GM12865 (cell line): ENCODE data around the gene ERFL.

Experiments
- DNase-seq: peaks from one replicate; pipeline ENCODE4 v3.0.0; 2010; ENCODE audit warnings: low read depth
- H3K4me3 ChIP-seq: 2 replicates; pipeline ENCODE4 v1.5.1; 2011; ENCODE audit warnings: mild to moderate bottlenecking, low read depth, low read length, control low read depth
- TF ChIP-seq, protein P1 (sequence below): IDR thresholded peaks from 2 replicates; pipeline ENCODE4 v1.5.1; 2011; ENCODE audit warnings: low read length, control low read depth, low read depth, inconsistent platforms; ENCODE audit not compliant: insufficient read depth; ENCODE audit errors: missing control alignments

The ERFL gene

DNA sequence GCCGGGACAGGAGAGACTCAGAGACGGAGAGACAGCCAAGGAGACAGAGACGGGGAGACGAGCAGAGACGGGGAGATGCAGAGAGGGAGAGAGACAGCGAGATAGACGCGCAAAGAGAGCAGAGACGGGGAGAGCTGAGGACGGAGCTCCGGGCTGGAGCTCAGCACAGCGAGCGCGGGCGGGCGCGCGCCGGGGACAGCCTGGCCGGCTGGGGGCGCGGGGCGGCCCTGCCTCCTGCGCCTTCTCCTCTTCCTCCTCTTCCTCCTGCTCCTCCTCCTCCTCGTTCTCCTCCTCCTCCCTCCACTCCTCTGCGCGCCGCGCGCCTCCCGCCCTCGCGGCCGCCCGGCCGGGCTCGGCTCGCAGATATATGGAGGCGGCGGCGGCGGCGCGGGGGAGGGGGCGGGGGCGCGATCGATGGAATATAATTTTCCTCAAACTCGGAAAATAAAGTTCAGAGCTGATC is at the start of gene ERFL:
TSS of gene ERFL (minus strand) at position 229 of the 463 bp plus-strand sequence. CDS start 15,530 bp downstream, outside the sequence.
- no peak for DNase-seq
- H3K4me3 ChIP-seq: peak within 1 kb of the TSS; percentile 42
- TF ChIP-seq, protein P1, sequence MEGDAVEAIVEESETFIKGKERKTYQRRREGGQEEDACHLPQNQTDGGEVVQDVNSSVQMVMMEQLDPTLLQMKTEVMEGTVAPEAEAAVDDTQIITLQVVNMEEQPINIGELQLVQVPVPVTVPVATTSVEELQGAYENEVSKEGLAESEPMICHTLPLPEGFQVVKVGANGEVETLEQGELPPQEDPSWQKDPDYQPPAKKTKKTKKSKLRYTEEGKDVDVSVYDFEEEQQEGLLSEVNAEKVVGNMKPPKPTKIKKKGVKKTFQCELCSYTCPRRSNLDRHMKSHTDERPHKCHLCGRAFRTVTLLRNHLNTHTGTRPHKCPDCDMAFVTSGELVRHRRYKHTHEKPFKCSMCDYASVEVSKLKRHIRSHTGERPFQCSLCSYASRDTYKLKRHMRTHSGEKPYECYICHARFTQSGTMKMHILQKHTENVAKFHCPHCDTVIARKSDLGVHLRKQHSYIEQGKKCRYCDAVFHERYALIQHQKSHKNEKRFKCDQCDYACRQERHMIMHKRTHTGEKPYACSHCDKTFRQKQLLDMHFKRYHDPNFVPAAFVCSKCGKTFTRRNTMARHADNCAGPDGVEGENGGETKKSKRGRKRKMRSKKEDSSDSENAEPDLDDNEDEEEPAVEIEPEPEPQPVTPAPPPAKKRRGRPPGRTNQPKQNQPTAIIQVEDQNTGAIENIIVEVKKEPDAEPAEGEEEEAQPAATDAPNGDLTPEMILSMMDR: no peak

DNA sequence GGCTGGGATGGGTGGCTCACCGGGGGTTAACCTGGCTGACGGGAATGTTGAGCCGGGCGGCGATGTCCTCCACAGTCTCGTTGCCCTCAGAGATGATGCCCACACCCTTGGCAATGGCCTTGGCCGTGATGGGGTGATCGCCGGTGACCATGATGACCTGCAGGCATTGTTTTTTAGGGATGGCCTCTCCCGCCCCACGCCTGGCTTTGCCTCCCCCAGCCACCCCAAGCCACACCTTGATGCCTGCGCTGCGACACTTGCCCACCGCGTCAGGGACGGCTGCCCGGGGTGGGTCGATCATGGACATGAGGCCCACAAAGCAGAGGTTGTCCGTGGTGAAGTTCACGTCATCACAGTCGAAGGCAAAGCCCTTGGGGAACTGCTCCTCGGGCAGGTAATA is 49.7 kb upstream of the ERFL start:
- no peak overlapping the region for H3K4me3 ChIP-seq
- no peak for DNase-seq
- TF ChIP-seq, protein P1: no peak

DNA sequence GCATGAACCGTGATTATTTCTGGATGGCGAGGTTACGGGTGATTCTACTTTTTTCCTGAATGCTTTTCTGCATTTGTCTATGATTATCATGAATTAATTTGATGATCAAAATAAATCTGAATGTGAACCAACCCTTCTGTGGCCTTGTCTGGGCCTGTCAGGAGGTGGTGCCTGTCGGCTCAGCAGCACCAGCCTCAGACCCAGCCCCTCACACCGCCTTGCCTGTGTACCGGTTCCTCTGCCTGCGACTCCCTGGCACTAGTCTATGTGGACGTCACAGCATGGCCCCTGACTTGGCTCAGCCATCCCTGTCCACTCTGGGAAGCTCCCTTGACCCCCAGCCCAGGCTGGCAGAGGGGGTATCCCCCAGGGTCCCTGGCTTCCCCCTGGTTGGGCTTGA is 46.4 kb upstream of the ERFL start:
- TF ChIP-seq, protein P1: no peak
- H3K4me3 ChIP-seq: no peak overlapping the region
- no peak for DNase-seq

DNA sequence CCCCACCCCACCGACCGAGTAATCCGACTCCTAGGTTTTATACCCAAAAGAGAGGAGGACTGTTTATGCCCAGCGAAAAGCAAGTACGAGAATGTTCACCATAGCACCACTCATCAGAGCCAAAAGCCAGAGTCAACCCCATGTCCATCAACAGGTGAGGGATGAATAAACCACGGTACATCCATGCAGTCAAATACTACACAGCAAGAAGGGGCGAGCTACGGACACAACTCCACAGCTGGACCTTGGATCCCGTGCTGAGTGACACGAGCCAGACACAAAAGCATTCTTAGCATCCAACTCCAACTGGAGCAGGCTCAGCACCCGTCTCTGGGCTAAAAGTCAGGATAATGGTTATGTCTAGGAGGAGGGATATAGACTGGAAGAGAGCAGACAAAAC is 43.1 kb upstream of the ERFL start:
- TF ChIP-seq, protein P1: no peak
- no peak overlapping the region for H3K4me3 ChIP-seq
- no peak for DNase-seq

DNA sequence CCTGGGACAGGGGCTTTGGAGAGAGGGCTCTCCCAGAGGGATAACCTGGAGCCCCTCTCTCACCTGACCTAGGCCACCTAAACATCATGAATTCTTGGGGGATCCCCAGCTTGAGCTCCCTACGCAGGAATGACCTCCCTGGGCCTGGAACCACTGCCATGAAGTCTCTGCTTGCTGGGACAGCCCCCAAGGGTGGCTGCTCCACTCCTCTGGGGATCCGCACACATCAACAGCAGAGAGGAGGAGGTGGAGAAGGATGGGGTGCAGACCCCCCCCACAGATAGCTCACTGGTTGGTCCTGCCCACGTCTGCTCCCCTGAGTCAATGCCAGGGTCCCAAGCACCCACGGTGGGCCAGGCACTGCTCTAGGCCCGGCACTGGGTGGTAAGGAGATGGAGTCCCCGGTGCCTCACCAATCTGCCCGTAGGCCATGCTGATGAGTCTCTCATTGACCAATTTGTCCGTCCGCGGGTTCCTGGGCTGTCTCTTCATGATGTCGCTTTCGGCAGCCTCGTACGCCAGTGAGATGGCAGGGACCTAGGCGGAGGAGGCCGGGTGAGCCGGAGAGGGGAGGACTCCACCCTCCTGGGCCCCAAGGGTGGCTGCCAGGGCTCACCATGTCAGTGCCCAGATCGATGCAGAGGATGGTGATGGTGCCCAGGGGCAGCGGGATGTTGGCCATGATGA is 41.7 kb upstream of the ERFL start:
- TF ChIP-seq, protein P1: no peak
- H3K4me3 ChIP-seq: no peak overlapping the region
- no peak for DNase-seq

DNA sequence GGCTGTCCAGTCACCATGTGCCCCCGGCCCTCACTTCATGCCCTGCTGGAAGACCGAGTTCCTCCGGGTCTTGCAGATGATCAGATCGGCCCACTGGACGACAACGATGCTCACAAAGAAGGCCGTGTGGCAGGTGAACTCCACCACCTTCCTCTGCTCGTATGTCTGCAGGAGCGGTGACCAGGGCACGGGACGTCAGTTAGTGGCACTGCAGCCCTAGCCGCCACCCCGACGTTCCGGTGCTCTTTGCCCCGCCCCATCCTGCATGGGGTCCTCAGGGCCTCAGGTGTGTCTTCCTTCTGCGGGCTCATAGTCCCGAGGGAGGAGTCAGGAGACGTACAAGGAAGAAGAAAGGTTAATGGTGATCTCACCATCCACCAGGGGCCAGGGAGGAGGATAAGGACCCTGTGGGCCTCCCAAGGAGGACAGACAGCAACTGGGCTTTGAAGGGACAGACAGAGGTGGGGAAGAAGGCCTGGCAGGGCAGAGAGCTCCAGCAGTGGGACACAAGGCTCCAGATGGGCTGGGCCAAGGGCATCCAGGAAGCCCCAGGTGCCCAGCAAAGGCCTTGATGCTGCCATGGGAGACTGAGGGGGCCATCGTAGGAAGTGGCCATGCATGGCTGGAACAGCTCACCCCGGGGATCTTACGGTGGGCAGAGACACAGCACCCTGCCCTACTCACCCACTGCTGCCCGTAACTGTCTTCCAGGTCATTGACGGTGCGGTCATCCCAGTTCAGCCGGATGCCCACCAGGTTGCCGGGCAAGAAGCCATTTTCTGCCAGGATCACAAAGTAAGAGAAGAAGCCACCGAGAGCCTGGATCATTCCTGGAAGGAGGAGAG is 40.7 kb upstream of the ERFL start:
- no peak for DNase-seq
- no peak overlapping the region for H3K4me3 ChIP-seq
- TF ChIP-seq, protein P1: no peak
